AG04449 (cell line): ENCODE measurements around the gene SLC26A5.

Source experiments
- CTCF ChIA-PET: fragments of 350-600 bp; formaldehyde crosslinking; extraction: SDS; loops from one replicate; lab custom pipeline; 2021; ENCODE audit warnings: antibody characterized with exemption; lab: Yijun Ruan, JAX
- POLR2A ChIA-PET: fragments of 400-600, 350-600 bp; formaldehyde crosslinking; extraction: SDS; loops from one replicate; lab custom pipeline; 2020; ENCODE audit warnings: antibody characterized with exemption, inconsistent platforms; lab: Yijun Ruan, JAX
- DNase-seq: peaks from one replicate; pipeline ENCODE4 v3.0.0-alpha.2; 2010; ENCODE audit warnings: low read depth, low spot score
- H3K4me3 ChIP-seq: 2 replicates; pipeline ENCODE4 v1.5.1; 2011; ENCODE audit warnings: low read depth, mild to moderate bottlenecking, control low read depth, low read length
- CTCF ChIP-seq: IDR thresholded peaks from one replicate; pipeline ENCODE4 v1.5.1; 2011; ENCODE audit warnings: mild to moderate bottlenecking, moderate library complexity, low read length, control low read depth, inconsistent platforms; ENCODE audit not compliant: insufficient read depth; ENCODE audit errors: missing control alignments

The SLC26A5 gene

GRCh38 chr7:103466814-103467213 is 20.8 kb upstream of the SLC26A5 start:
- ChIA-PET POLR2A (no interaction called here), CTCF (no interaction called here)
- DNase-seq, result no peak
- no peak overlapping the region for H3K4me3 ChIP-seq
- TF ChIP-seq CTCF, result no peak

- POLR2A ChIA-PET, result no interaction called here
- DNase-seq, result no peak
Measured at GRCh38 chr7:103462358-103462757, 16.4 kb upstream of the SLC26A5 start.

GRCh38 chr7:103447073-103447960 is 1.3 kb upstream of the SLC26A5 start:
- H3K4me3 ChIP-seq, result no peak overlapping the region
- CTCF ChIA-PET, result interaction anchor here (0.7 to 1.2 kb wide), 7 partner anchors 9 to 1472 kb away, joined by 3 to 4 read pairs (median 4); no protein-coding TSS in a partner anchor
- peak; percentile 82 for TF ChIP-seq CTCF
- POLR2A ChIA-PET, result no interaction called here
- no peak for DNase-seq

More at GRCh38 chr7:103462358-103462757, 16.4 kb upstream of the SLC26A5 start:
- no peak overlapping the region for H3K4me3 ChIP-seq
- TF ChIP-seq CTCF, result no peak
- CTCF ChIA-PET, result no interaction called here

- TF ChIP-seq CTCF, result no peak
- DNase-seq, result no peak
- CTCF ChIA-PET, result interaction anchor here (0.8 to 1.4 kb wide), 3 partner anchors 16 to 714 kb away, joined by 3 to 4 read pairs (median 3); no protein-coding TSS in a partner anchor
- POLR2A ChIA-PET, result no interaction called here
- H3K4me3 ChIP-seq, result peak overlapping the region; percentile 36
Measured at GRCh38 chr7:103445228-103446048, 569 bp downstream of the SLC26A5 start.

GRCh38 chr7:103439661-103440060 is 6.3 kb downstream of the SLC26A5 start:
- POLR2A ChIA-PET, result no interaction called here

More at GRCh38 chr7:103439661-103440060, 6.3 kb downstream of the SLC26A5 start:
- no peak overlapping the region for H3K4me3 ChIP-seq
- TF ChIP-seq CTCF, result no peak
- CTCF ChIA-PET, result no interaction called here
- no peak for DNase-seq
